ENCODE measurements around the gene SLC35D1.
A peak's percentile ranks its signal among the peaks of the same experiment; 100 is the strongest.
"Not testable (repeated sequence)": the region's sequence is repeated elsewhere in the genome, so short reads cannot be mapped to it uniquely, and the experiment has no call there.

SLC35D1 gene

GRCh38 chr1:67077593-67077992 lies 23.6 kb upstream of the SLC35D1 start:
- peaks cover 7% of the 10 kb centered on the region; the same call in 1 of the 2 replicates for H3K9me3 ChIP-seq
- no peaks in the 10 kb centered on the region for H3K27me3 ChIP-seq
- no peaks in the 10 kb centered on the region for H3K36me3 ChIP-seq
- no peak for TF ChIP-seq Cebpa-rat (IDR thresholded peaks at IDR 0.05)
- no peaks in the 10 kb centered on the region for H4K20me1 ChIP-seq
- no peaks in the 10 kb centered on the region for H3K4me1 ChIP-seq
- H3K4me3 ChIP-seq = no peak overlapping the region
- no peak overlapping the region for H3K9ac ChIP-seq
- H3K4me2 ChIP-seq = no peak overlapping the region
- H3K27ac ChIP-seq = no peak overlapping the region

GRCh38 chr1:67072749-67073148 lies 18.8 kb upstream of the SLC35D1 start:
- no peak for TF ChIP-seq Cebpa-rat (IDR thresholded peaks at IDR 0.05)
- Histone ChIP-seq H3K36me3 (no peaks in the 10 kb centered on the region), H3K4me2 (no peak overlapping the region)

GRCh38 chr1:67067655-67068054 lies 13.7 kb upstream of the SLC35D1 start:
- peaks cover 35% of the 10 kb centered on the region for H3K9me3 ChIP-seq
- H3K36me3 ChIP-seq, H4K20me1 ChIP-seq, H3K4me3 ChIP-seq, H3K9ac ChIP-seq, H3K4me2 ChIP-seq, H3K4me1 ChIP-seq, H3K27ac ChIP-seq, H3K27me3 ChIP-seq: not testable (repeated sequence)

More at GRCh38 chr1:67072749-67073148, 18.8 kb upstream of the SLC35D1 start:
- no peak overlapping the region for H3K27ac ChIP-seq
- H3K4me3 ChIP-seq = no peak overlapping the region
- no peak overlapping the region for H3K9ac ChIP-seq
- no peaks in the 10 kb centered on the region for H3K27me3 ChIP-seq
- no peaks in the 10 kb centered on the region for H4K20me1 ChIP-seq
- no peaks in the 10 kb centered on the region for H3K4me1 ChIP-seq
- peaks cover 28% of the 10 kb centered on the region for H3K9me3 ChIP-seq

GRCh38 chr1:67062412-67062811 lies 8.5 kb upstream of the SLC35D1 start:
- no peak overlapping the region for H3K9ac ChIP-seq
- H3K9me3 ChIP-seq = peaks cover 11% of the 10 kb centered on the region
- no peaks in the 10 kb centered on the region for H3K27me3 ChIP-seq
- H3K4me1 ChIP-seq = no peaks in the 10 kb centered on the region
- H4K20me1 ChIP-seq = no peaks in the 10 kb centered on the region
- no peaks in the 10 kb centered on the region for H3K36me3 ChIP-seq
- no peak overlapping the region for H3K27ac ChIP-seq
- no peak for TF ChIP-seq Cebpa-rat (IDR thresholded peaks at IDR 0.05)
- H3K4me2 ChIP-seq = no peak overlapping the region
- H3K4me3 ChIP-seq = no peak overlapping the region

GRCh38 chr1:67061266-67061665 lies 7.3 kb upstream of the SLC35D1 start:
- Histone ChIP-seq H3K27ac (no peak overlapping the region), H3K9ac (no peak overlapping the region), H3K4me1 (no peaks in the 10 kb centered on the region), H3K4me3 (no peak overlapping the region), H3K27me3 (no peaks in the 10 kb centered on the region), H4K20me1 (no peaks in the 10 kb centered on the region), H3K4me2 (no peak overlapping the region), H3K9me3 (no peaks in the 10 kb centered on the region), H3K36me3 (no peaks in the 10 kb centered on the region)
- TF ChIP-seq Cebpa-rat (IDR thresholded peaks at IDR 0.05) = no peak

- no peaks in the 10 kb centered on the region for H3K9me3 ChIP-seq
- no peak overlapping the region for H3K4me2 ChIP-seq
- no peaks in the 10 kb centered on the region for H3K36me3 ChIP-seq
- H3K9ac ChIP-seq = no peak overlapping the region
- no peaks in the 10 kb centered on the region for H3K4me1 ChIP-seq
- H3K4me3 ChIP-seq = no peak overlapping the region
- H3K27me3 ChIP-seq = no peaks in the 10 kb centered on the region
- no peak overlapping the region for H3K27ac ChIP-seq
- TF ChIP-seq Cebpa-rat (IDR thresholded peaks at IDR 0.05) = no peak
- no peaks in the 10 kb centered on the region for H4K20me1 ChIP-seq
Observed at GRCh38 chr1:67060811-67061218, 6.9 kb upstream of the SLC35D1 start.

GRCh38 chr1:67059346-67059745 lies 5.4 kb upstream of the SLC35D1 start:
- H3K27me3 ChIP-seq = no peaks in the 10 kb centered on the region
- H3K27ac ChIP-seq = no peak overlapping the region
- no peaks in the 10 kb centered on the region for H4K20me1 ChIP-seq
- H3K4me3 ChIP-seq = no peak overlapping the region
- no peak overlapping the region for H3K4me2 ChIP-seq
- no peak overlapping the region for H3K9ac ChIP-seq
- H3K4me1 ChIP-seq = peaks cover 9% of the 10 kb centered on the region; the same call in 1 of the 2 replicates
- no peaks in the 10 kb centered on the region for H3K9me3 ChIP-seq
- TF ChIP-seq Cebpa-rat (IDR thresholded peaks at IDR 0.05) = no peak
- no peaks in the 10 kb centered on the region for H3K36me3 ChIP-seq

- Histone ChIP-seq H3K4me2 (no peak overlapping the region), H3K27ac (no peak overlapping the region), H3K36me3 (no peaks in the 10 kb centered on the region), H3K9me3 (no peaks in the 10 kb centered on the region), H3K27me3 (no peaks in the 10 kb centered on the region), H4K20me1 (no peaks in the 10 kb centered on the region), H3K4me1 (peaks cover 10% of the 10 kb centered on the region; the same call in 1 of the 2 replicates), H3K4me3 (no peak overlapping the region), H3K9ac (no peak overlapping the region)
- no peak for TF ChIP-seq Cebpa-rat (IDR thresholded peaks at IDR 0.05)
Observed at GRCh38 chr1:67058761-67059160, 4.8 kb upstream of the SLC35D1 start.

GRCh38 chr1:67058242-67058641 lies 4.3 kb upstream of the SLC35D1 start:
- Histone ChIP-seq H4K20me1 (no peaks in the 10 kb centered on the region), H3K4me2 (no peak overlapping the region)

GRCh38 chr1:67053535-67053784 lies 488 bp downstream of the SLC35D1 start:
- Histone ChIP-seq H3K9me3 (no peaks in the 10 kb centered on the region), H3K27ac (peak overlapping the region; percentile 93), H3K27me3 (no peaks in the 10 kb centered on the region), H3K9ac (peak overlapping the region; percentile 92), H3K4me3 (peak overlapping the region; percentile 91), H3K36me3 (peaks cover 21% of the 10 kb centered on the region), H4K20me1 (0 out of 2 replicates have a peak, but pooled peaks cover 13% of the 10 kb centered on the region), H3K4me1 (peaks cover 34% of the 10 kb centered on the region), H3K4me2 (peak overlapping the region; percentile 88)
- no peak for TF ChIP-seq Cebpa-rat (IDR thresholded peaks at IDR 0.05)

More at GRCh38 chr1:67058242-67058641, 4.3 kb upstream of the SLC35D1 start:
- H3K27ac ChIP-seq = no peak overlapping the region
- H3K36me3 ChIP-seq = no peaks in the 10 kb centered on the region
- no peak for TF ChIP-seq Cebpa-rat (IDR thresholded peaks at IDR 0.05)
- no peaks in the 10 kb centered on the region for H3K27me3 ChIP-seq
- H3K4me1 ChIP-seq = peaks cover 10% of the 10 kb centered on the region; the same call in 1 of the 2 replicates
- no peak overlapping the region for H3K4me3 ChIP-seq
- no peaks in the 10 kb centered on the region for H3K9me3 ChIP-seq
- H3K9ac ChIP-seq = no peak overlapping the region

Measured in BLaER1 (cell line).